Liver (tissue), 3 donors: Measurements from ENCODE around the gene RAD9A.

Experiments used
- FOXA2 ChIP-seq: IDR thresholded peaks from 2 replicates; pipeline ENCODE4 v1.6.1; 2016; ENCODE audit warnings: antibody characterized with exemption
- GABPA ChIP-seq, 2 donors: IDR thresholded peaks in 1 of 2; conservative IDR thresholded peaks in 1 of 2; 2 replicates each; pipeline ENCODE4 v1.6.1; 2016; ENCODE audit warnings: antibody characterized with exemption in 2 of 2, mild to moderate bottlenecking in 1 of 2, moderate library complexity in 1 of 2
- RXRA ChIP-seq, 2 donors: IDR thresholded peaks; 2 replicates each; pipeline ENCODE4 v1.6.1; 2017 to 2018; ENCODE audit warnings: antibody characterized with exemption in 2 of 2, mild to moderate bottlenecking in 1 of 2
- TAF1 ChIP-seq: conservative IDR thresholded peaks from 2 replicates; pipeline ENCODE4 v1.6.1; 2016; ENCODE audit warnings: antibody characterized with exemption, mild to moderate bottlenecking
- YY1 ChIP-seq: IDR thresholded peaks from 2 replicates; pipeline ENCODE4 v1.6.1; 2016; ENCODE audit warnings: antibody characterized with exemption, mild to moderate bottlenecking
- TF ChIP-seq, protein P1 (sequence below): fragments of 150-350 bp; IDR thresholded peaks from 2 replicates; pipeline ENCODE4 v1.5.1; 2017; ENCODE audit warnings: improper control_type of control experiment, low read depth, low read length; ENCODE audit not compliant: missing input control
- TF ChIP-seq, protein P2 (sequence below): IDR thresholded peaks from 2 replicates; pipeline ENCODE4 v1.6.1; 2016; ENCODE audit warnings: antibody characterized with exemption
- TF ChIP-seq, protein P3 (sequence below): IDR thresholded peaks from 2 replicates; pipeline ENCODE4 v1.6.1; 2016; ENCODE audit warnings: antibody characterized with exemption
- TF ChIP-seq, protein P4 (sequence below): IDR thresholded peaks from 2 replicates; pipeline ENCODE4 v1.6.1; 2016; ENCODE audit warnings: antibody characterized with exemption
- donor health status: healthy.
- donor health status: healthy.

DNA sequence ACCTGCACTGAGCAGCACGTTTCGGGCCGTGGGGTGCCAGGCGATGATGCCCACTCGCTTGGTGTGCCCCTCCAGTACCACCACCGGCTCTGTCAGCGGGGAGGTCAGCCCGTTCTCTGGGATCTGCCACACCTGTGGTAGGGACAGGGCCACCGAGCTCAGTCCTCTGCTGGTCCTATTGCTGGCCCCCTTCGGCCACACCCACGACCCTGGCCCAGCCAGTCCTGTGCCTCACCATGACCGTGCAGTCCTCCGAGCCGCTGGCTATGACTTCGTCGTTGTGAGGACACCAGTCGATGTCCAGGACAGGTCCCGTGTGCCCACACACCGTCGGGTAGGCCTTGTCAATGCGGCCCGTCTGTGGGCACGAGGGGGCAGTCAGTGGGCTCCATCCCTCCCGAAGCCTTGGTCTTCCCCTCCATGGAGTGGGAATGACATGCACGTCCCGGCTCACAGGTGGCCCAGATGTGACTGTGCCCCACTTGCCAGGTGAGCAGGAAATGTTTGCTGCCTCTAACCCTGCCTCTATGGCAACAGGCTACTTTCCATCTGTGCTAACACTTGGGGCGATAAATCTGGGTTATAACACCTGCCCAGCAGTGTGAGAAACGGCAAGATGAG lies 50.1 kb downstream of the RAD9A start:
- TF ChIP-seq, protein P1, sequence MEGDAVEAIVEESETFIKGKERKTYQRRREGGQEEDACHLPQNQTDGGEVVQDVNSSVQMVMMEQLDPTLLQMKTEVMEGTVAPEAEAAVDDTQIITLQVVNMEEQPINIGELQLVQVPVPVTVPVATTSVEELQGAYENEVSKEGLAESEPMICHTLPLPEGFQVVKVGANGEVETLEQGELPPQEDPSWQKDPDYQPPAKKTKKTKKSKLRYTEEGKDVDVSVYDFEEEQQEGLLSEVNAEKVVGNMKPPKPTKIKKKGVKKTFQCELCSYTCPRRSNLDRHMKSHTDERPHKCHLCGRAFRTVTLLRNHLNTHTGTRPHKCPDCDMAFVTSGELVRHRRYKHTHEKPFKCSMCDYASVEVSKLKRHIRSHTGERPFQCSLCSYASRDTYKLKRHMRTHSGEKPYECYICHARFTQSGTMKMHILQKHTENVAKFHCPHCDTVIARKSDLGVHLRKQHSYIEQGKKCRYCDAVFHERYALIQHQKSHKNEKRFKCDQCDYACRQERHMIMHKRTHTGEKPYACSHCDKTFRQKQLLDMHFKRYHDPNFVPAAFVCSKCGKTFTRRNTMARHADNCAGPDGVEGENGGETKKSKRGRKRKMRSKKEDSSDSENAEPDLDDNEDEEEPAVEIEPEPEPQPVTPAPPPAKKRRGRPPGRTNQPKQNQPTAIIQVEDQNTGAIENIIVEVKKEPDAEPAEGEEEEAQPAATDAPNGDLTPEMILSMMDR: no peak
- TF ChIP-seq TAF1 (no peak), RXRA (IDR thresholded peaks at IDR 0.05) (no peak), FOXA2 (no peak), YY1 (no peak), GABPA (IDR thresholded peaks at IDR 0.05 in 1 of 2, conservative IDR thresholded peaks at IDR 0.05 in 1 of 2) (no peak)
- TF ChIP-seq, protein P2, sequence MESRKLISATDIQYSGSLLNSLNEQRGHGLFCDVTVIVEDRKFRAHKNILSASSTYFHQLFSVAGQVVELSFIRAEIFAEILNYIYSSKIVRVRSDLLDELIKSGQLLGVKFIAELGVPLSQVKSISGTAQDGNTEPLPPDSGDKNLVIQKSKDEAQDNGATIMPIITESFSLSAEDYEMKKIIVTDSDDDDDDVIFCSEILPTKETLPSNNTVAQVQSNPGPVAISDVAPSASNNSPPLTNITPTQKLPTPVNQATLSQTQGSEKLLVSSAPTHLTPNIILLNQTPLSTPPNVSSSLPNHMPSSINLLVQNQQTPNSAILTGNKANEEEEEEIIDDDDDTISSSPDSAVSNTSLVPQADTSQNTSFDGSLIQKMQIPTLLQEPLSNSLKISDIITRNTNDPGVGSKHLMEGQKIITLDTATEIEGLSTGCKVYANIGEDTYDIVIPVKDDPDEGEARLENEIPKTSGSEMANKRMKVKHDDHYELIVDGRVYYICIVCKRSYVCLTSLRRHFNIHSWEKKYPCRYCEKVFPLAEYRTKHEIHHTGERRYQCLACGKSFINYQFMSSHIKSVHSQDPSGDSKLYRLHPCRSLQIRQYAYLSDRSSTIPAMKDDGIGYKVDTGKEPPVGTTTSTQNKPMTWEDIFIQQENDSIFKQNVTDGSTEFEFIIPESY: no peak
- TF ChIP-seq, protein P3, sequence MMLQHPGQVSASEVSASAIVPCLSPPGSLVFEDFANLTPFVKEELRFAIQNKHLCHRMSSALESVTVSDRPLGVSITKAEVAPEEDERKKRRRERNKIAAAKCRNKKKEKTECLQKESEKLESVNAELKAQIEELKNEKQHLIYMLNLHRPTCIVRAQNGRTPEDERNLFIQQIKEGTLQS: no peak
- TF ChIP-seq, protein P4, sequence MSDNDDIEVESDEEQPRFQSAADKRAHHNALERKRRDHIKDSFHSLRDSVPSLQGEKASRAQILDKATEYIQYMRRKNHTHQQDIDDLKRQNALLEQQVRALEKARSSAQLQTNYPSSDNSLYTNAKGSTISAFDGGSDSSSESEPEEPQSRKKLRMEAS: no peak
